Activated T-helper 1 cell treated with Interleukin-2 at 50 U/mL for 16 hours (primary cell): ENCODE measurements around the gene GPR146.

Experiments used
- DNase-seq: peaks from one replicate; pipeline ENCODE4 v3.0.0-alpha.2; 2020; ENCODE audit warnings: low read depth

Gene GPR146

DNA sequence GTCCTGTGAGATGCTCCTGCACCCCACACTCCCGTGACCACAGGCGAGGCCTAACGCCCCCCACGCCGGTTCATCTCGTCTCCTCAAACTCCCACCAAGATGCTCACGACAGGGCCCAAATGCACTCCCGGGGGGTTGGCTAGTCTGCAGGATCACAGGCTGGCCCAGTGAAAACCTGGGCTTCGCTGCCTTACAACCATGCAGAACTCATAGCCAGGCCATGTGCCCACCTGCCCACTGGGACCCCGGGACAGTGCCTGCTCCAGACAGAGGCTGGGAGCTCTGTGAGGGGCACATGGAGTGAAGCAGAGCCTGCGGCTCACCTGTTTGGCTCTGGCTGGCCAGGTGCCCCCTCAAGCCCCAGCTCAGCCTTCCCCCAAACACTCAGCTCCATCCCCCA, 34.2 kb downstream of the GPR146 start:
- no peak for DNase-seq

DNA sequence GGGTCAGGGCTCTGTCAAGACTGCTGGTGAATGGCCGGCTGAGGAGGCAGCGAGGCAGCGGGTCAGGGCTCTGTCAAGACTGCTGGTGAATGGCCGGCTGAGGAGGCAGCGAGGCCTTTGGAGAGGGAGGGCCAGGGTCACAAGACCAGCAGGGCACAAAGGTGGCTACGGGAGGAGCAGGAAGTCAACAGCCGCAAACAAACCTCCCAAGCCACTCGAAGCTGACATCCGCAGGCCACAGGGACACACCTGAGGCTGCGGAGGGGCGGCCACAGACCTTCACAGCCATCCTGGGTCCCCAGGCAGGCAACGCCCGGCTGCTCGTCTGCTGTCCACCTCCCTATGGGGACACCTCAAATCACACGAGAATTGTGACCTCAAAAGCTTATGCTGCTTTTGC, 34.6 kb downstream of the GPR146 start:
- DNase-seq, result no peak

DNA sequence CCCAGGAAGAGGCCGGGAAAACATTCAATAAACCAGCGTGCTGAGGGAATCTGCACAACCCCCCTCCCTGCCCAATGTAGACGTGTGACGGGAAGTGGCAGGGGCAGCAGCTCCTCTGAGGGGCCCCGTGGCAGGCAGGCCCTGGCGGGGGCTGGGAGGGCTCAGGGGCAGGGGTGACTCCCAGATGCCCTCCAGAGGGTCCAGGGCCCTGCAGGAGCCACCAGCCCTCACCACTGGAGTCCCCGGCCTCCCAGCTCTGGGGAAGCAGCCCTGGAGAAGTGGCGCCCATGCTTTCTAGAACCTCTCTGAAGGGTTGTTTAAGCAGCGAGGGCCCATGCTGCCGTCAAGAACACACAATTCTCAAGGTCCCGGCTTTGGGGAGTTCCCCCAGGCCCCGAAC, 35.2 kb downstream of the GPR146 start:
- no peak for DNase-seq

DNA sequence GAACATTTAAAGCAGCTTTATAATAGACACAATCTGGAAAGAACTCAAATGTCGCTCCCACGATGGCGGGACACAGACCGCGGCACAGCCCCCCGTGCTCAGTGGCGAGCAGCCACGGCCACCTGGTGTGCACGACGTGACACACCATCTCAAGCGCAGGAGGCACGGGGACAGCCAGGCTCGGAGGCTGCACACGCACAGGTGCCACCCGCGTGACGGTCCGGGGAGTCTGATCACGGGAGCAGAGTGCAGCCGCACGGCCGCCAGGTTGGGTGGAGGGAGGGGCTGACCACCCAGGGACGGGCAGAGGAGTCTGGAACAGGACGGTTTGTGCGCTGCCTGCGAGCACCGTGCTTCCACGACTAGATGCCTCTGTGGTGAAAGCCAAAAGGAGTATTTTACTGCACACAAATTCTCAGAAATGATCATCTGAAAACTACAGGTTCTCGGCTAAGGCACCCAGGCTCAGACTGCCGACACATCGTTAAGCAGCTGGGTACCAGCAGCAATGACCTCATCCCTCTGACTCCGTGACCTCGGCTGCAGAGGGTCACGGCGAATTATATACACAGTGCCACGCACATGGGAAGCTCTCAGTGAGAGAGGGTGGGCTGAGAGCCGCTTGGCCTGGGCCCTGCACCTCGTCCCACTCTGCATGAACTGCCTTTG, 36.0 kb downstream of the GPR146 start:
- no peak for DNase-seq

DNA sequence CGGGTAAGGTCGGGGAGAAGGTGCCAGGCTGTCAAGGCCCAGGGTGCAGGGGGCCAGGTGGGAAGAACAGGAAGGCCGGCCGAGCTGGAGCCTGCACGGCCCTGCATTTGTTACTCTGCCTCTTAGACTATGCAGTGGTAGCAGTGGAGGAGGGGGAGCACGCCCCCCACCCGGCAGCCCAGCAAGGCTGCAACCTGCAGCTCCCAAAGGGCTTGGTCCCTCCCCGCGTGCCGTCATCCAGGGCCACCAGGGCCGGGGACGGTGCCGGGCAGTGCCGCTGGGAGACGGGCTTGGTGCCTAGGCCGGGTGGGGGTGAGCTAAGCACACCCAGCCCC, 36.5 kb downstream of the GPR146 start:
- DNase-seq, result no peak

DNA sequence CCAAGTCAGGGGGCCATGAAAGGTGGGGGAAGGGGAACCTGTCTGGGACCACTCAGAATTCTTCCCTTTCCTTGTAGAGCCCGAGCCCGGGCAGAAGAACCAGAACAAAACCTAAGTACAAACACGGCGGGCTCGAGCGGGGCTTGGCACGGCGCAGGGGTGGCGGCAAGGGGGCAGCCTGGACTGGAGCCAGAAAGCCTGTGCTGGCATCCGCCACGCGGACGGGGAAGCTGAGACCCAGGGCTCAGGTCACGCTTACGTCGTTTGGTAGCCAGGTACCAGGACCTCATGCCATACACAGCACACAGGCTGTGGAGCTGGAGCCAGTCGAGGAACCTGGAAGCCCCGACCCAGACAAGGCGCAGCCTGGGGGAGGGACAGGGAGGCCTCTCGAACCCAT, 37.0 kb downstream of the GPR146 start:
- DNase-seq, result no peak

DNA sequence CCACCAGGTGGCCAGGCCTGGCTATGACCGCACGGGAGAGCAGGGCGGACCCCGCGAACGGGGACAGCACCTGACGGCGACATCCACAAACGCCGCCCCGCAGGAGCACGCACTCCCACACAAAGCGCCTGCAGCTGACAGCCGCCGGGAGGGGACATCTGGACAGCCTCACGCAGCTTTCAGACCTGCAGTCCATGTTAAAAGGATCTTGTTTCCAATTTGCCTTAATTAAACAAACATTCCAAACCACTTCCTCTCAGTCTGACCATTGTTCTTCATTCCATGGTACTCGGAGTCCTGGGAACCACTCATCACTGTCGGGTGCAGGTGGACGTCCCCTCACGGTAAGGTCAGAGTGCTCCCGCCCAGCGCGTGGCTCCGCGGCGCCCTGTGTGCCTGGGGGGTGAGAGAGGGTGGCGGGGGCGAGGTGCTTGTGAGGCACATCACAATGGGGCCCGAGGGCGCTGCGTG, 37.6 kb downstream of the GPR146 start:
- no peak for DNase-seq

DNA sequence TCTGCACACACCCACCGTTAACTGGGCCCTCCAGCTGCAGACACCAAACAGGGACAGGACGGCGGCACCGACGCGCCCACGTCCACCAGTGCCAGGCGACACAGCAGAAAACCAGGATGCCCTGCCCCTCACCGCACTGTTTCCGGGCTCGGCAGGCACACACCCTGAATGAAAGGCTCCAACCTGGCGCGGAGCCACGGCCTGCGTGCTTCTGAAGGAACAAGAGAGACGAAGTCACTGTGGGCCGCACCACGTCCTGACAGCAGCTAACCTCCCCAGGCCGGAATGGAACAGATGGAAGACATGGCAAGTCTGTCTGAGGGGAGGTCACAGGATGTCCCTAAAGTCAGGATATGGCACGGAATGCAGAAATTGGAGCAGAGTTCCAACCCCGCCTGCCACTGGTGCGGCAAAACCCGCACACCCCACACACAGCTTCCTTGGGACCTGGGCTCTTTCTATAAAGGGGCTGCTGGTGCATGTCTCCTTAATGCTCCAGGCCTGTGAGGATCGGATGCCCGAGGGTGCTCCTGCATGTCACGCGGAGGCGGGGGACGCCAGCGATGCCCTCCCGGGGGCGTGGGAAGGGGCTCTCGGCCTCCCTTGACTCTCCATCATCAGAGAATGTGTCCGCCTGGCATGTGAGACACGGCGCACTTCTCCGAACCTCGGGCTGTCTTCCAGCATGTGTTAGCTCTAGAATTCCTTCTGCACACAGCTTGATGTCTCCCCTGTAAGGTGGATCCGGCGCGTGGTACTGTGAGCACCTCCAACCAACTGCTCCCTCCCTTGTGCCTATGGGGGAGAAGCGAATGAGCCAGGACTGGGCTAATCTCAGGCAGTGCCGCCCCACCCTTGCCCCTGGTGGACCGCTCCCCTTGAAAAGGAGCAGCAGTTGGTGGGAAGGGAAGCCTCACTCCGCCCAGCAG, 39.6 kb downstream of the GPR146 start:
- no peak for DNase-seq

DNA sequence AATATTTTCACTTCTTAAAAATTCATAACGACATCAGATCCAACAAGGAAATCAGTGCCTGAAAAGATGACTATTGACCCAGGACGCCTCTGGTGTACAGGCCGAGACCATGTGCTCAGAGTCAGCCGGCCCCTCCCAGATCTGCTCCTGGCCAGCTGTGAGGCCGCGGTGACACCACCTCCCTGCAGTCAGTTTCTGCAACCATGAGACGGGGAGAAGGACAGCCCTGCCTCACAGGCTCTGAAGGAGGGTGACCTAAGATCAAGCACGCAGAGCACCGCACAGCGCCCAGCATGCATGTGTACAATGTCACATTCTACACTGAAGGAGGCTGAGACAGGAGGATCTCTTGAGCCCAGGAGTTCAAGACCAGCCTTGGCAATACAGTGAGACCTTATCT, 40.9 kb downstream of the GPR146 start:
- no peak for DNase-seq

DNA sequence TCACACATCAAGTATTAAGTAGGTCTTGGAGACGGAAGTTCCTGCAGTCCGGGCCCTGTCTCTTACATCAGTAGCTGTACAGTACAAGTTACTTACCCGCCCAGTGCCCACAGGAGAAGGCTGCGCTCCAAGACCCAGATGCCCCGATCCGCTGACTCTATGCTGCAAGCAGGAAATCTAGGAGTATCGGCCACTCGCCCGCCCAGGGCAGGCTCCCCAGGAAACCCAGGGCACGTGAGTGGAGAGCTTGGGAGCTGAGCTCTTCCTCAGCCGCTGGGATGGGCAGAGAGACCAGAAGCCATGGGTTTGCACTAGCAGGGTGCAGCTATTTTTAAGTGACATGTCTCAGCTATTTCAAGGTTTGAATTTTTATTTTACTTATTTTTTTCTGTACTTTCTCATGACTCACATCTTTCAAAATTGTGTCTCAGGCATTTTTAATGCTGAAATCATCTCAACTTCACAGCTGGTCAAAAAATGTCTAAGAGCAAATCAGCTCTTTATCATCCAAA, 41.6 kb downstream of the GPR146 start:
- DNase-seq, result no peak

DNA sequence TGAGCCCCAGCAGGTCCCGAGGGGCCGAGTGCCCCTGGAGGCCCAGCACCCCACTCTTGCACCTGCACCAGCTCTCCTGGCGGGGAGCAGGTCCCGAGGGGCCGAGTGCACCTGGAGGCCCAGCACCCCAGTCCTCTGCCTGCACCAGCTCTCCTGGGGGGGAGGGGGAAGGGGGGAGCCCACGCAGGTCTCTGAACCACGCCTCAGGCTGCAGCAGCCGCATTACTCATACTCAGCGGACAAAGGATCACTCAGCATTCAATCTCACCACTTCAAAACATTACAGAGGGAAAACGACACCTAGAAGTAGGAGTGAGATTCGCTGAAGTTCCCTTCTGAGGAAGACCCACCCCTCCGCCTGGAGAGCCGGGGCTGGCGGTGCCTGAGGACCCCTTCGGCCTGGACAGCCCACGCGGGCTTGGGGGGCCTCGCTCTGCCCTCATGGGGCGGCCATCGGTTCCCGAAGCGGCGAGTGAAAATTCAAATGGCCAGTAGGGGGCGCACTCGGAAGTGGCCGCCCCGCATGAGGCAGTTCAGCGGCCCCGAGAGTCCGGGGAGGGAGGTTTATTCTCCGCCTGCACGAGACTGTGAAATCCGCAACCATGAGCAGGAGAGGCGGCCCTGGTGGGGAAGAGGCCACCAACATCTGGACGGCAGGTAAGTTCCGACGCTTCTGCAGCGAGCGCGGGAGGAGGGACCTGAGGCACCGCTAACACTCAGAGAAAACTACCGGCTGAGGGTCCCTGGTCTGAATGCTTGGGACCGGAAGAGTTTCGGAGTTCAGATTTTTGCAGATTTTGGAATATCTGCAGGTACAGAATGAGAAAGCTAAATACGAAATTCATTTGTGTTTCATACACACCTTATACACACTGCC, 42.5 kb downstream of the GPR146 start:
- peak; percentile 58 for DNase-seq

DNA sequence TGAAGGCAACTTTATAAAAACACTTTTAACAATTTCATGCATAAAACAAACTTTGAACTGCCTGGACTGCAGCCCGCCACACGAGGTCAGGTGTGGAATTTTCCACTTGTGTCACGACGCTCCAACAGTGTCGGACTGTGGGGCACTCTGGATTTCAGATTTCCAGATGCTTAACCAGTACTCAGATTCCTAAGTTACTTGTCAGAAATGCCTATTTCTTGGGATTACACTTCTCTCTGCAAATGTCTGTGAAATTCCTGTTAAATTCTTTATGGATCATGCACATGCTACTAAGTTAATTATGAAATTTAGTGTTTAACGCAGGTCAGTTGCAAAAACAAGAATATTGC, 43.1 kb downstream of the GPR146 start:
- no peak for DNase-seq

DNA sequence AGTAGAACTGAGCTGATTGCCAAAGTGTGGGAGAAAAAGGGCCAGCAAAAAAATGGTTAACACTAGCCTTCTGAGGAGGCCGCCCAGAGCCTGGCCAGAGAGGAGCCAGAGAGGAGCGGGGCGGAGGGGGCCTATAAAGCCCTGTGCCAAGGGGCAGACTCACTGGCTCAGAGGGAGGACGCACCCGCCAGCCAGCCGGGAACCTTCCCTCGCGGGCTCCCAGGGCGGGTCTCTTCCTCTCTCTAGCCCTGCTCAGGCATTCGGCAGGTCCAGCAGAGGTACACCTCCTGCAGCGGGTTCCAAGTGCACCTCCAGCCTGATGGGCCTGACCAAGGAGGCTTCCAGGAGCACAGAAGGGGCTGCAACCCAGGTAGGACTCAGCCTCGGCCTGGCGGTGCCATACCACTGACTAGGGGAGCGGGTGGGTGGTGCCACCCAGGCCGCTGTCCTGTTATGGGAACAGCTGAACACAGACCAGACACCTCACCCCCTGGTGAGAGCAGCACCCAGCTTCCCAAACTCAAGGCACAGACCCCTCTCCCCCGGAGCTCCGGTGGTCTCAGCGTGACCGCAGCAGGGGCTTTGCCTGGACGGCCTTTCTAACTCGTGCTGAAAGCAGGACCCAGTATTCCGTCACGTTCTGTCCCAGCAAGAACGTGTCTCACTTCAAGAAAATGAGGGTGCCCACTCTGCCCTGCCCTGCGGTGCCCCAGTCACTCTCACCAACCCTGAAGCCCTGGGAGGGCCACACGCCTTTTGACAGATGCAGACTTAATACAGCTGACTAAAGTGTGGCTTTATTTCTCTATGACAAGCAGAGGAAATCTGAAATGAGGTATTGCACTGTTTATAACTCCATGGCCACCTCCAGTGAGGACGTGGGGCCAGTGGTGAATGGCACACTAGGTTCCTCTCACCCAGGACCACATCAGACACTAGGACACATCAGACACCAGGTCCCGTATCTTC, 43.9 kb downstream of the GPR146 start, which contains the start of gene GPER1:
Gene GPER1, plus strand, starts transcription at position 162 of the 969 bp plus-strand sequence. CDS start 3,616 bp downstream, outside the sequence.
- DNase-seq, result no peak

DNA sequence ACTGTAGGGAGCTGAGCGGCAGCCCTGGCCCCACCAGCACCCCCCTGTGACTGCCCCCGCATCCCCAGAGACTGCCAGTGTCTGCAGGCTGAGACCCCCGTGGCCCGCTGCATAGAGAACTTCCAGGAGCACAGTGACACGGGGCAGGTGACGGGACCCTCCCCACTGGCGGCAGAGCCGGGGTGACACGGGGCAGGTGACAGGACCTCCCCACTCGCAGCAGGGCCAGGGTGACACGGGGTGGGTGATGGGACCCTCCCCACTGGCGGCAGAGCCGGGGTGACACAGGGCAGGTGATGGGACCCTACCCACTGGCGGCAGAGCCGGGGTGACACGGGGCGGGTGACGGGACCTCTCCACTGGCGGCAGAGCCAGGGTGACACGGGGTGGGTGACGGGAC, 45.9 kb downstream of the GPR146 start:
- no peak for DNase-seq

DNA sequence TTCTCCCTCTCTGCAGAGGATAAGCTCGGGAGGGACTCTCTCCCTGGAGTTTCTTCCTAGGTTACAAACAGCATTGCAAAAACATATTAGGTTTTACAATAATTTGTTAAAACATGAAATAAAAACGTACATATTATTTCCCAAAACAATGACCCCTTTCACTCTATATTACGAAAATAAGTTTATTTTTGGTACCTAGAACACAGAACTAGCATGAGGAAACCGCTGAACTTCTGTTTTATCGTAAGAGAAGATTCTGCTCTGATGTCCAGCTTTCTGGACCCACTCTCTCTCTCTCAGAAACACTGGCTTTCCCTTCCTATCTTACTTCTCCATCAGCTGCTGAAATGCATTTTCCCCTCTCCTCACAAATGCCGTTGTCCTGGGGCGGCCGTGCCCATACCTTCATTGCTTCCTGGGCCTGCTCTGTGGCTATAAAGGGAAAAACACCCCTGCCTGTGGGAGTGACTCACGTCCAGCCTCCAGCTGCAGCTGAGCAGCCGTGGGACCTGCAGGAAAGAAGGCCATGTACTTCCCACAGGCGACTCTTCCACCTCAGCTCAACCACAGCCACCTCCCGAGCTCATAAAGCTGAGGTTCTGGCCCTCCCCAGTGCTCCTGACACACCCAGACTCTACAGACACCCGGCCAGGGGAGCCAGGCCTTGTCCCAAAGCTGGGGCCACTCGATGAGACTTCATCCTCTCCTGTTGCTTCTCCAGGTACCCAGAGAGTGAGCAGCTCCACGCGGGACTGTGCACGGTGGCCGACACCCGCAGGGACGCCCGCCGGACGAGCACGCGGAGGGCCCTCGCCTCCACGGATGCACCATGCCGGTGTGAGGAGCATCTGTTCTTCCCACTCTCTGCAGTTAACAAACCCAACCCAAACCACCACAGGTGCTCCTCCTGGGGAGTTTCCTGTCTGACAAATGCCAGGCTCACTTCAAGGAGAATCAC, 46.6 kb downstream of the GPR146 start:
- DNase-seq, result no peak

DNA sequence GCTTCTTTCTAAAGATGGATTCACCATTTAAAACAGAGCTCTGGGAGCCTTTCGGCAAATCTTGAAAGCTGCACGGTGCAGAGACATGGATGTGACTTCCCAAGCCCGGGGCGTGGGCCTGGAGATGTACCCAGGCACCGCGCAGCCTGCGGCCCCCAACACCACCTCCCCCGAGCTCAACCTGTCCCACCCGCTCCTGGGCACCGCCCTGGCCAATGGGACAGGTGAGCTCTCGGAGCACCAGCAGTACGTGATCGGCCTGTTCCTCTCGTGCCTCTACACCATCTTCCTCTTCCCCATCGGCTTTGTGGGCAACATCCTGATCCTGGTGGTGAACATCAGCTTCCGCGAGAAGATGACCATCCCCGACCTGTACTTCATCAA, 47.3 kb downstream of the GPR146 start:
- DNase-seq, result no peak

DNA sequence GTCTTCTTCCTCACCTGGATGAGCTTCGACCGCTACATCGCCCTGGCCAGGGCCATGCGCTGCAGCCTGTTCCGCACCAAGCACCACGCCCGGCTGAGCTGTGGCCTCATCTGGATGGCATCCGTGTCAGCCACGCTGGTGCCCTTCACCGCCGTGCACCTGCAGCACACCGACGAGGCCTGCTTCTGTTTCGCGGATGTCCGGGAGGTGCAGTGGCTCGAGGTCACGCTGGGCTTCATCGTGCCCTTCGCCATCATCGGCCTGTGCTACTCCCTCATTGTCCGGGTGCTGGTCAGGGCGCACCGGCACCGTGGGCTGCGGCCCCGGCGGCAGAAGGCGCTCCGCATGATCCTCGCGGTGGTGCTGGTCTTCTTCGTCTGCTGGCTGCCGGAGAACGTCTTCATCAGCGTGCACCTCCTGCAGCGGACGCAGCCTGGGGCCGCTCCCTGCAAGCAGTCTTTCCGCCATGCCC, 47.9 kb downstream of the GPR146 start:
- DNase-seq, result no peak

DNA sequence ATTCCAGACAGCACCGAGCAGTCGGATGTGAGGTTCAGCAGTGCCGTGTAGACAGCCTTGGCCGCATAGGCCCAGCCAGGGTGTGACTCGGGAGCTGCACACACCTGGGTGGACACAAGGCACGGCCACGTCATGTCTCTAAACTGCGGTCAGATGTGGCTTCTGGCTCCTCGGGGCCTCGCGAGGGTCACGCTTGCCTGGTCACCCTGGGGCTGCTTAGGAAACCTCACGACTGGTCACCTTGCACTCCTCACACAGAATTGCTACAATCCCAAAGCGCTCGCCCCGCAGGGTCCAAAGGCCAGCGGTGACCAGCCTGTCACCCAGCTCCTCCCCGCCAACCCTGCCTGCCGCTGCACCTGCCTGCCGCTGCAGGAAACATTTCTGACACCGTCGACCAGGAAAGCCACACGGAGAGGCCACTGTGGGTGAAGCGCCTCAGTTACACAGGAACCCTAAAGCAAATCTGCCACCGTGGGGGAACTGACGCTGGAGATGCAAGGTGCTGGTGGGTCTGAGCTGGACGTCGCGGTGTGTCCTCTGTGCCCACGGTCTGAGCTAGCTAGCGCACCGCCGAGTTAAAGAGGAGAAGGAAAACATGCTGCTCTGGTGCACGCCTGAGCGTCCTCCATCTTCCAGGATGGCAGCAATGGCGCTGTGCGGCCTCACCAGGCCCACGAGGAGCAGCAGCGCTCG, 48.6 kb downstream of the GPR146 start:
- no peak for DNase-seq

DNA sequence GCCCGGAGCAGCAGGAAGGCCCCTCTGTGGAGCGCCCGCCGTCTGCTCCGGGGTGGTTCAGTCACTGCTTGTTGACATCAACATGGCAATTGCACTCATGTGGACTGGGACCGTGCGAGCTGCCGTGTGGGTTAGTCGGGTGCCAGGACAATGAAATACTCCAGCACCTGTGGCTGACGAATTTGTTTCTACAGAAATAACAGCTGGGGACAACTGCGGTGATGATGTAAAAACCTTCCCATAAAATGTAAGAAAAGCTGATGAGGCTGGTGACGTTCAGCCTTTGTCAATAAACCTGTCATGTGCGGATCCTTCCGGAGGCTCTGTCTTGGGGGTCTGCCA, 49.1 kb downstream of the GPR146 start:
- no peak for DNase-seq
